ENCODE measurements around the gene COX15.
A peak's percentile ranks its signal among the peaks of the same experiment; 100 is the strongest.
"Not testable (repeated sequence)": the region's sequence is repeated elsewhere in the genome, so short reads cannot be mapped to it uniquely, and the experiment has no call there.

COX15 gene

GRCh38 chr10:99732033-99732842 is at the start of gene COX15, which contains the start of gene CUTC:
TSS of gene COX15 (minus strand) at chr10:99732127. CDS start at chr10:99732049, 78 bp downstream.
TSS of gene CUTC (plus strand) at chr10:99732234. CDS start at chr10:99732349, 115 bp downstream.
- DNase-seq: peak; percentile 84

GRCh38 chr10:99779335-99779734 is 47.4 kb upstream of the COX15 start:
- DNase-seq: no peak

- DNase-seq: no peak
Observed at GRCh38 chr10:99777918-99778714, 46.2 kb upstream of the COX15 start.

GRCh38 chr10:99775850-99776249 is 43.9 kb upstream of the COX15 start:
- no peak for DNase-seq

GRCh38 chr10:99770408-99771045 is 38.6 kb upstream of the COX15 start:
- no peak for DNase-seq

- no peak for DNase-seq
Observed at GRCh38 chr10:99769706-99770105, 37.8 kb upstream of the COX15 start.

GRCh38 chr10:99768556-99768955 is 36.6 kb upstream of the COX15 start:
- DNase-seq: no peak

GRCh38 chr10:99767901-99768300 is 36.0 kb upstream of the COX15 start:
- no peak for DNase-seq

GRCh38 chr10:99766302-99766681 is 34.4 kb upstream of the COX15 start:
- DNase-seq: no peak

GRCh38 chr10:99765672-99766301 is 33.9 kb upstream of the COX15 start:
- DNase-seq: no peak

GRCh38 chr10:99761365-99761764 is 29.4 kb upstream of the COX15 start:
- no peak for DNase-seq

- DNase-seq: no peak
Observed at GRCh38 chr10:99760321-99760720, 28.4 kb upstream of the COX15 start.

GRCh38 chr10:99758211-99758891 is 26.4 kb upstream of the COX15 start:
- DNase-seq: no peak

GRCh38 chr10:99756159-99756558 is 24.2 kb upstream of the COX15 start:
- DNase-seq: no peak

- no peak for DNase-seq
Observed at GRCh38 chr10:99754670-99755069, 22.7 kb upstream of the COX15 start.

- DNase-seq: no peak
Observed at GRCh38 chr10:99750641-99751040, 18.7 kb upstream of the COX15 start.

- DNase-seq: no peak
Observed at GRCh38 chr10:99748823-99749451, 17.0 kb upstream of the COX15 start.

GRCh38 chr10:99746166-99746565 is 14.2 kb upstream of the COX15 start:
- DNase-seq: not testable (repeated sequence)

GRCh38 chr10:99743841-99744240 is 11.9 kb upstream of the COX15 start:
- no peak for DNase-seq

- DNase-seq: no peak
Observed at GRCh38 chr10:99742701-99743100, 10.8 kb upstream of the COX15 start.

- no peak for DNase-seq
Observed at GRCh38 chr10:99742254-99742653, 10.3 kb upstream of the COX15 start.
